ENCODE measurements around the gene DCUN1D4. TPM values are rescaled to one million over a fixed set of nuclear protein-coding genes. Genes with fewer than 3 reads are reported as not detected.

The DCUN1D4 gene
- total RNA-seq, 1 donor = 62.6 TPM

DNA sequence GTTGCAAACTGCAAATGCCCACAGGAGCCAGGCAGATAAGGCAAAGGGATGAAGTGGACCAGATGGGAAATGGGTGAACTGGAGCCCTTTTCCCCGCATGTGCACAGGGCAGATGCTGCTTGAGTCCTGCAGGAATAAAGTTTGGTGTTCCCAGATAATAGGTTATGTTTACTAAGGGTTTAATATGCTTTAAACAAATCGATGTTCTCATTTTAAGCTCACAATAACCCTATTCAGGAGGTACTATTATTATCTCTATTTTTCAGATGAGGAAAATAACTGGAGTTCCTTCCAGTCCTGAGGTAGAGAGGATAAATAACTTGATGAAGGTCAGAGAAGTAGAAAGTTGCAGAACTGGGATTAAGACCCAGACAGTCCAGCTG is 99.9 kb downstream of the DCUN1D4 start:
- TF ChIP-seq, protein P1, sequence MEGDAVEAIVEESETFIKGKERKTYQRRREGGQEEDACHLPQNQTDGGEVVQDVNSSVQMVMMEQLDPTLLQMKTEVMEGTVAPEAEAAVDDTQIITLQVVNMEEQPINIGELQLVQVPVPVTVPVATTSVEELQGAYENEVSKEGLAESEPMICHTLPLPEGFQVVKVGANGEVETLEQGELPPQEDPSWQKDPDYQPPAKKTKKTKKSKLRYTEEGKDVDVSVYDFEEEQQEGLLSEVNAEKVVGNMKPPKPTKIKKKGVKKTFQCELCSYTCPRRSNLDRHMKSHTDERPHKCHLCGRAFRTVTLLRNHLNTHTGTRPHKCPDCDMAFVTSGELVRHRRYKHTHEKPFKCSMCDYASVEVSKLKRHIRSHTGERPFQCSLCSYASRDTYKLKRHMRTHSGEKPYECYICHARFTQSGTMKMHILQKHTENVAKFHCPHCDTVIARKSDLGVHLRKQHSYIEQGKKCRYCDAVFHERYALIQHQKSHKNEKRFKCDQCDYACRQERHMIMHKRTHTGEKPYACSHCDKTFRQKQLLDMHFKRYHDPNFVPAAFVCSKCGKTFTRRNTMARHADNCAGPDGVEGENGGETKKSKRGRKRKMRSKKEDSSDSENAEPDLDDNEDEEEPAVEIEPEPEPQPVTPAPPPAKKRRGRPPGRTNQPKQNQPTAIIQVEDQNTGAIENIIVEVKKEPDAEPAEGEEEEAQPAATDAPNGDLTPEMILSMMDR (IDR thresholded peaks at IDR 0.05; ENCODE audit: insufficient read depth, low read length) = no peak
- no peak overlapping the region for H3K4me3 ChIP-seq (ENCODE audit: low read depth, low read length)
- no peak for DNase-seq (ENCODE audit: low read depth)

DNA sequence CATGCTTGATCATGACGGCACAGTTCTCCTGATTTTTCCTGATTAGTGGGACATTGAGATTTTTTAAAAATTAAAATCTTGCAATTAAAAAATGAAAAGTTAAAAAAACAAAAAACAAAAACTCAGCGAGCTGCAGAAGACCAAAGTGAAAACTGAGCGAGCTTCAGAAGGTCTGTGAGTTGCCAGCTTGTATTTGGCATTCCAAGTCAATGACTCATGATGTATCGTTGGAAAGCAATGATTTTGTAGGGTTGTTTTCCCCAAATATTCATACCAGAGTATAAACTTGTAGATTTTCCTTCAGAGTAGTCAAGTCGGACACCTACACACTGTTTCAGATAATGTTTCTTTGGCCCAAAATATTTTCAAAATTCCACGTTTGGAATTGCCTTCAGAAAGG is 100.3 kb downstream of the DCUN1D4 start:
- TF ChIP-seq, protein P1 (IDR thresholded peaks at IDR 0.05; ENCODE audit: insufficient read depth, low read length) = no peak
- peak; percentile 64 for DNase-seq (ENCODE audit: low read depth)
- H3K4me3 ChIP-seq (ENCODE audit: low read depth, low read length) = no peak overlapping the region

DNA sequence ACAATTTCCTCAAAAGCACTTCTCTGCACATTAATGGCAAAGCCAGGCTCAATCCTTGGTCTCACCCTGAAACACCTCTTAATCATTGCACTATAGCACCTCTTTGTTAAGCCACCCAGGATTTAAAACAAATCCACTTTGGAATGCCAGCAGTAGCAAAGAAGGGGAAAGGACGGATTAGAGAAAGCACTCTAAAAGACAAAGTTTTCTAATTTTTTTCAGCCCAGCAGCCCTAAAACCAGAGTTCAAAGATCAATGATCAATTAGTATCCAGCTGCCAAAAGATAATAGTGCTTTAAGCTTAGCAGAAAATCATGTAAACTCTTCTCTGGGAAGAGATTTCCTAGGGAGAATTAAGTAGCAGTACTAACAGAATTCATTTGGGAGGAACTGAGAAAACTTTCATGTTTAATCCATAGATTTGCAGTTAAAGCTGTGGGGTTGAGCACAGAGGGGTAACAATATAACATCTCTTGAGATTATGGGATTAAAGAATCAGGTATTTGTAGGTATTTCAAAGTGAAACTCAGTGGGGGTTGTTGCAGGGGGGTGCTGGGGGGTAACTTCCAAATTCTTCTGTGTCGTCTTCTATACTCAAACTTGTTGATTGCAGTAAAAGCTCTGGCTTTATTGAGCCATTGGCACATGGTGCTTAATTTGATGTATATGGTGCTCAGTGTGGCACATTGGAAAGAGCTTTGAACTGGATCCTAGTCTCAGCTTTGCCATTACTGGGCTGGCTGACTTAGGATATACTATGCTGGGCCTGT is 115.4 kb downstream of the DCUN1D4 start:
- no peak for DNase-seq (ENCODE audit: low read depth)
- TF ChIP-seq, protein P1 (IDR thresholded peaks at IDR 0.05; ENCODE audit: insufficient read depth, low read length) = no peak
- H3K4me3 ChIP-seq (ENCODE audit: low read depth, low read length) = no peak overlapping the region

DNA sequence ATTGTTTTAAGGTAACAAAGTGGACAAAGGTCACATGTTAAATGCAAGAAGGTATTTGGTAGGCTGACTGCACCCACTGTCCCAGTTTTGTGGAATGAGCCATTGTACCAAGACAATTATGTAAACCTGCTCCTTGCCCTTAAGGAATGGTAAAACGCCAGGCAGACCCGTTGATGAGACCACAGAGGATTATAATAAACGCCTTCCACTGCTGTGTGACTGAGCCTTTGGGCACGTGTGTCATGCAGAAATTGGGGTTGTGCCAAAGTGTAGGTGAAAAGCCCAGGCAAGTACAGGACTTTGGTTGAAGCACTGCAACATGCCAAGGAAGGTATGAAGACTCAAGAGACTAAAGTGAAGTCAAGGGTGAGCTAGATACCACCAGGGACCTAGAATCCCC is 117.5 kb downstream of the DCUN1D4 start:
- no peak overlapping the region for H3K4me3 ChIP-seq (ENCODE audit: low read depth, low read length)
- TF ChIP-seq, protein P1 (IDR thresholded peaks at IDR 0.05; ENCODE audit: insufficient read depth, low read length) = no peak
- no peak for DNase-seq (ENCODE audit: low read depth)

DNA sequence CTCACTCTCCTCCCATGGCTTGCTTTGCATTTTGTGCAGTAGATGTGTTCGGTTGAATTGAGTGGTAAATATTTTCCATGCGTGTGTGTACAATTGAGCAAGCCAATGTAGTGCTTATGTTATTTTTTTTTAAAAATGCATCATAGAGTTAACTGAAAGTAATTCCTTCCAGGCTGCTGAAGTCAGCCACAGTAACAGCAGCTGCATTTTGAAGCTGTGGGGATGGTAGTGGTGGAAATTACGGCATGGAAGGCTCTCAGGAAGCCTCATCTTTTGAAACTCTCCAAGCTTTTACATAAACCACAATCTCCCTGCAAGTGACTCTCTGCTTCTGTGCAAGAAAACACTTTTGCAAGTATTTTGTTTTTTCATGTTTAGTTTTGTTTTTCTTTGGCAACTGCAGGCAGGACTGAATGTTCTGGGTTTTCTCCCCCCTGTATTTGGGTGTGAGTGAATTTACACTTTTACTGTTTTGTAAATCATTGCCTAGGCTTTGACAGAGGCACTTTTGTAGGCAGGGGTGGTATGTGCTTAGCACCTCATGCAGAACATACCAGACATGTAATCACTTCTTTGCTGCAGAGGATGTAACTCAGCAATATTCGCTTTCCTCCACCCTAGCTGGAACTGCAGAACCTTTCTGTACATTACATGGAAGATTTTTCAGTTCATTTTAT is 121.0 kb downstream of the DCUN1D4 start:
- no peak for DNase-seq (ENCODE audit: low read depth)
- TF ChIP-seq, protein P1 (IDR thresholded peaks at IDR 0.05; ENCODE audit: insufficient read depth, low read length) = no peak
- no peak overlapping the region for H3K4me3 ChIP-seq (ENCODE audit: low read depth, low read length)

DNA sequence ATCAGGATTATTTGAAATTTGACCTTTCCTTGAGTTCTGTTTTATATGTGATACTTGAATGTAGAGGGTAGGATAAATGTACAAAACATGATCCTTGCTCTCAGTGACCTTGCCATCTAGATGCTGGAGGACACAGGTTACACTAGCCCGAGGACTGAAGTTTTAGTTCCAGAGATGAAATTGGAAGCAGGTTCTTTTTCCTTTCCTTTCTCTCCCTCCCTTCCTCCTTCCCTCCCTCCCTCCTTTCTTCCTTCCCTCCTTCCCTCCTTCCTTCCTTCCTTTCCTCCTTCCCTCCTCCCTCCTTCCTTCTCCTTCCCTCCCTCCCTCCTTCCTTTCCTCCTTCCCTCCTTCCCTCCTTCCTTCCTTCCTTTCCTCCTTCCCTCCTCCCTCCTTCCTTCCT is 122.9 kb downstream of the DCUN1D4 start:
- H3K4me3 ChIP-seq (ENCODE audit: low read depth, low read length) = no peak overlapping the region
- DNase-seq (ENCODE audit: low read depth) = no peak
- TF ChIP-seq, protein P1 (IDR thresholded peaks at IDR 0.05; ENCODE audit: insufficient read depth, low read length) = no peak

Other genes starting within 250 kb of the DCUN1D4 start
- gene LRRC66, start 177.2 kb downstream of the DCUN1D4 start, total RNA-seq (ENCODE audit: low replicate concordance) = 0.81 TPM in 1 of 2 replicates, not detected in the other
- gene SGCB, start 195.1 kb downstream of the DCUN1D4 start, total RNA-seq (ENCODE audit: low replicate concordance) = 10.0 and 36.2 TPM in 2 replicates
- gene SPATA18, start 208.2 kb downstream of the DCUN1D4 start, total RNA-seq (ENCODE audit: low replicate concordance) = 21.7 and 22.3 TPM in 2 replicates